NB4 (cell line): ENCODE data around the gene POP4.

Source experiments
- DNase-seq: peaks from one replicate; pipeline ENCODE4 v3.0.0; 2010; ENCODE audit warnings: low read depth
- H3K4me3 ChIP-seq: one replicate; pipeline ENCODE4 v1.5.1; 2011; ENCODE audit warnings: mild to moderate bottlenecking, low read depth, low read length, moderate library complexity
- MYC ChIP-seq: IDR thresholded peaks from 2 replicates; pipeline ENCODE4 v1.6.1; 2011; ENCODE audit warnings: low read depth, low read length
- POLR2A ChIP-seq: IDR thresholded peaks from 2 replicates; pipeline ENCODE4 v1.6.1; 2011; ENCODE audit warnings: mild to moderate bottlenecking; ENCODE audit not compliant: insufficient read length; ENCODE audit errors: extremely low read depth
- TF ChIP-seq, protein P1 (sequence below): IDR thresholded peaks from 2 replicates; pipeline ENCODE4 v1.6.1; 2011; ENCODE audit warnings: low read depth, low read length
- TF ChIP-seq, protein P2 (sequence below): IDR thresholded peaks from one replicate; pipeline ENCODE4 v1.5.1; 2012; ENCODE audit warnings: low read depth, low read length

Gene POP4

DNA sequence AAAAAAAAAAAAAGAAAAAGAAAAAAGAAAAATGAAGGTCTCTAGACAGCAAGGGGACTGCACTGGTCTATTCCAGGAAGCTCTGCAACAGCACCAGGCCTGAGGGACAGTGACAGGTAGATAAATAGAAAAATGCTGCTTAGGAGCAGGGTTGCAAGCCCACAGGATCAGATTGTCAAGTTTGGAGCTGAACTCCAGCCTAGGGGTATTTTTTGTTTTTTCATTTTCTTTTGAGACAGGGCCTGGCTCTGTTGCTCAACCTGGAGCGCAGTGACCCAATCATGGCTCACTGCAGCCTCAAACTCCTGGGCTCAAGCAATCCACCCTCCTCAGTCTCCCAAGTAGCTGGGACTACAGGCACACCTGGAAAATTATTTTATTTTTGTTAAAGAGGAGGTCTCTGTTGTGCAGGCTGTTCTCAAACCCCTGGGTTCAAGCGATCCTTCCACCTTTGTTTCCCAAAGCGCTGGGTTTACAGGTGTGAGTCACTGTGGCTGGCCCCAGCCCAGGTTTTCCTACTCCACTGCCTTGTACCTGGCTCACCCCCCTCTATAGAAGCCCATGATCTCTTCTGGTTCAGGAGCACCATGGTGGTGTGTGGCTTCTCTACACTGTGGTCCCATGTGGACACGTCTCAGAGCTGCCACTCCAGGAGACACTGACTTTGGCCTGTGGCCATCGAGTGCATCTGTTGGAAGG is 23.9 kb downstream of the POP4 start:
- no peak for TF ChIP-seq POLR2A
- TF ChIP-seq MYC: no peak
- TF ChIP-seq, protein P1, sequence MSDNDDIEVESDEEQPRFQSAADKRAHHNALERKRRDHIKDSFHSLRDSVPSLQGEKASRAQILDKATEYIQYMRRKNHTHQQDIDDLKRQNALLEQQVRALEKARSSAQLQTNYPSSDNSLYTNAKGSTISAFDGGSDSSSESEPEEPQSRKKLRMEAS: no peak
- TF ChIP-seq, protein P2, sequence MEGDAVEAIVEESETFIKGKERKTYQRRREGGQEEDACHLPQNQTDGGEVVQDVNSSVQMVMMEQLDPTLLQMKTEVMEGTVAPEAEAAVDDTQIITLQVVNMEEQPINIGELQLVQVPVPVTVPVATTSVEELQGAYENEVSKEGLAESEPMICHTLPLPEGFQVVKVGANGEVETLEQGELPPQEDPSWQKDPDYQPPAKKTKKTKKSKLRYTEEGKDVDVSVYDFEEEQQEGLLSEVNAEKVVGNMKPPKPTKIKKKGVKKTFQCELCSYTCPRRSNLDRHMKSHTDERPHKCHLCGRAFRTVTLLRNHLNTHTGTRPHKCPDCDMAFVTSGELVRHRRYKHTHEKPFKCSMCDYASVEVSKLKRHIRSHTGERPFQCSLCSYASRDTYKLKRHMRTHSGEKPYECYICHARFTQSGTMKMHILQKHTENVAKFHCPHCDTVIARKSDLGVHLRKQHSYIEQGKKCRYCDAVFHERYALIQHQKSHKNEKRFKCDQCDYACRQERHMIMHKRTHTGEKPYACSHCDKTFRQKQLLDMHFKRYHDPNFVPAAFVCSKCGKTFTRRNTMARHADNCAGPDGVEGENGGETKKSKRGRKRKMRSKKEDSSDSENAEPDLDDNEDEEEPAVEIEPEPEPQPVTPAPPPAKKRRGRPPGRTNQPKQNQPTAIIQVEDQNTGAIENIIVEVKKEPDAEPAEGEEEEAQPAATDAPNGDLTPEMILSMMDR: no peak
- no peak overlapping the region for H3K4me3 ChIP-seq
- no peak for DNase-seq

DNA sequence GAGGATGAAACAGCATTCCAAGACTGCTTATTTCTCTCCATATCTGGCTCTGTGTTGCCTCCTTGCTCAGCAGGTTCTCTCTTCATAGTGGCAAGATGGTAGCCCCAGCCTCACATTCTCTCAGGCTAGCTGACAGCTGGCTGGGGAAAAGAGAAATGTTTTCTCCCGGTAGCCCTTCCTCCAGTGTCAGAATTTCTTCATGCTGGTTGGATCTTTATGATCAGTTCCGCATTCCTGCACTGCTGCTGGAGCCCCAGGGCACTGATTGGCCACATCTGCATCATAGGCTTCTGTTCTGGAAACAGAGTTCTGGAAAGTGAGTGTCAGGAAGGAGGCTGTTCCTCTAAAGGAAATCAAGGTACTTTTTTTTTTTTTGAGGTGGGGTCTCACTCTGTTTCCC is 24.6 kb downstream of the POP4 start:
- no peak for DNase-seq
- H3K4me3 ChIP-seq: no peak overlapping the region
- TF ChIP-seq, protein P2: no peak
- TF ChIP-seq, protein P1: no peak
- TF ChIP-seq MYC (no peak), POLR2A (no peak)

DNA sequence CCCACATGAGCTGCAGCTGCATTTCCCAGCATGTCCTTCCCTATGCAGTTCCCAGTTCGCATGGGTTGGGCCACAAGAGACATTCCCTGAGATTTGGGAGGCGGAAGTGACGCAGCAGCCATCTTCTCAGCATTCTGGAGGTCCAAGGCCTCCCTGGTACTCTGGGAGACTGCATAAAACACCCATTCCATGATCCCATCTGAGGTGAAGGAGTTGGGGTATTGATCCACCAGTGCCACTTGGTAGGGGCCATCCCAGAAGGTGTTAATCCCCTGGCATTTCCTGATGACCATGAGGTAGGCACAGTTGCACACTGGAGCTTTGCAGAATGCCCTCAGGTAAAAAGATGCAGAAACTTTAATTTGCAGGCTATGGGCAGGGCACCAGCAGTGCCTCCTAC is 25.4 kb downstream of the POP4 start:
- H3K4me3 ChIP-seq: no peak overlapping the region
- no peak for DNase-seq
- TF ChIP-seq MYC: no peak
- TF ChIP-seq, protein P2: no peak
- TF ChIP-seq POLR2A: no peak
- TF ChIP-seq, protein P1: no peak

DNA sequence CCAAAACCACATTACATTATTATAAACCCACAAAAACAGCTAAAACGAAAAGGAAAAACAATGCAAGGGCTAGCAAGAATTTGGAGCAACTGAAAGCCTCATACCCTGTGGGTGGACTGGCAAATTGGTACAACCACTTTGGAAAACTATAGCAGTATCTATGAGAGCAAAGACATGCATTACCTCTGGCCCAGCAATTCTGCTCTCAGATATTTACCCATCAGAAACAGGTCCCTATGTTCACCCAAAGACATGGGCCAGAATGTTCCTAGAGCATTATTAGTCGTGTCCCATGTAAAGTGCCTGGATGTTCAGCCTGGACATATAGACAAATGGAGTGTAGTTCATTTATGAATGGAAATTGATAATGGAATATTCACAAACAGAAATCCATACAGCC is 27.9 kb downstream of the POP4 start:
- no peak for TF ChIP-seq POLR2A
- TF ChIP-seq, protein P2: no peak
- TF ChIP-seq, protein P1: no peak
- TF ChIP-seq MYC: no peak
- no peak overlapping the region for H3K4me3 ChIP-seq
- DNase-seq: no peak

DNA sequence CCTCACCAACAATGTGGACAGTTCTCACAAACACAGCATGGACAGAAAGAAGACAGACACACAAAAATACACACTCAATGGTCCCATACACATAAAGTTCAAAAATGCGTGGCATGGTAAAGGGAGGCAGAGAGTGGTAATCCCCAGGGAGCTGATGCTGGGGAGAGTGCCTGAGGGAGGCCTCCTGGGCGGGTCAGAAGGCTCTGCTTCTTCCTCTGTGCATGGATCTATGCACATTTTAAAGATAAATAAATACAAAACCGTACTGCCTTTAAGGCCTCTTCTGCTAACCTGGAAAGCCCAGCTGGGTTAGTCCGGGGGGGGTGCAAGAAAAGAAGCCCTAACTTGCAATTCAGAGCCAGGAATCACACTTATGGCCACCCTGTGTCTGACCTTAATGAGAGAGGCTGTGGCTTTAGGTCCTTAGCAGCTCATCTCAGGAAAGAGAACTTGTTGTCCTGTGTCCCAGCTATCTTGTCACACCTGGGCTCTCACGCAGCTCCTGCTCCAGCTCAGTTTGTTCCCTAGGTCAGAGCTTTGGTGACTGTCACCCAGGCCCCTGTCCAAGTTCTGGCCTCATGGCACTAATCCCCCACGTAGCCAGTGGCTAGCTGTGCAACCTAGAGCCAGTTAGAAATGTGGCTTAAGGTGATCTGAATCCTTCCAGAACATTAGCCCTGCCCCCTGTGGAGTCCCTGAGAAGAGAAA is 28.5 kb downstream of the POP4 start:
- H3K4me3 ChIP-seq: no peak overlapping the region
- no peak for TF ChIP-seq MYC
- no peak for TF ChIP-seq POLR2A
- TF ChIP-seq, protein P2: no peak
- TF ChIP-seq, protein P1: no peak
- DNase-seq: no peak
